ENCODE results near the gene FBXO42. TPM values are rescaled to one million over a fixed set of nuclear protein-coding genes. Genes with fewer than 3 reads are reported as not detected.

Gene FBXO42
- total RNA-seq, 4 donors from 2014 or later: 24.3 to 41.9 (median 31.9) TPM

GRCh38 chr1:16302709-16303627 lies 49.3 kb downstream of the FBXO42 start:
- no peaks in the 10 kb centered on the region for H3K27me3 ChIP-seq
- no peak overlapping the region for H3K27ac ChIP-seq
- H3K4me3 ChIP-seq (replicated peaks in 1 of 3): no peak overlapping the region
- TF ChIP-seq CTCF (IDR thresholded peaks at IDR 0.05) (no peak), POLR2A (IDR thresholded peaks at IDR 0.05) (no peak)
- intact Hi-C loops (cut with DNase I): no loop called here
- peaks cover 29 to 31% of the 10 kb centered on the region in 2 donors for H3K36me3 ChIP-seq
- 96 to 97% methylated on average over 12 of the region's 12 CpGs for WGBS, 2 donors
- no peaks in the 10 kb centered on the region for H3K9me3 ChIP-seq
- no peaks in the 10 kb centered on the region for H3K4me1 ChIP-seq
- no peak for DNase-seq

- intact Hi-C loops (cut with DNase I): no loop called here
- peaks cover 27 to 31% of the 10 kb centered on the region in 2 donors for H3K36me3 ChIP-seq
- TF ChIP-seq CTCF (IDR thresholded peaks at IDR 0.05) (no peak), POLR2A (IDR thresholded peaks at IDR 0.05) (no peak)
- DNase-seq: no peak
- no peak overlapping the region for H3K27ac ChIP-seq
- H3K4me3 ChIP-seq (replicated peaks in 1 of 3): no peak overlapping the region
- no peaks in the 10 kb centered on the region for H3K4me1 ChIP-seq
- no peaks in the 10 kb centered on the region for H3K9me3 ChIP-seq
- WGBS, 2 donors: 92 to 94% methylated on average over 3 of the region's 3 CpGs
- no peaks in the 10 kb centered on the region for H3K27me3 ChIP-seq
These were observed 51.8 kb downstream of the FBXO42 start for GRCh38 chr1:16300436-16300835.

GRCh38 chr1:16298653-16299052 lies 53.6 kb downstream of the FBXO42 start:
- no peak for DNase-seq
- 96% methylated on average over 12 of the region's 12 CpGs for WGBS, 2 donors
- TF ChIP-seq CTCF (IDR thresholded peaks at IDR 0.05): no peak
- no peak for TF ChIP-seq POLR2A (IDR thresholded peaks at IDR 0.05)
- Histone ChIP-seq H3K27me3 (no peaks in the 10 kb centered on the region), H3K9me3 (no peaks in the 10 kb centered on the region), H3K36me3 (peaks cover 10 to 20% of the 10 kb centered on the region in 2 donors), H3K27ac (no peak overlapping the region), H3K4me3 (replicated peaks in 1 of 3) (no peak overlapping the region), H3K4me1 (no peaks in the 10 kb centered on the region)
- intact Hi-C loops (cut with DNase I): no loop called here

GRCh38 chr1:16296643-16297042 lies 55.6 kb downstream of the FBXO42 start:
- H3K27ac ChIP-seq: no peak overlapping the region
- no peaks in the 10 kb centered on the region for H3K9me3 ChIP-seq
- intact Hi-C loops (cut with DNase I): no loop called here
- H3K36me3 ChIP-seq: peaks cover 3 to 11% of the 10 kb centered on the region in 2 donors
- TF ChIP-seq CTCF (IDR thresholded peaks at IDR 0.05) (no peak), POLR2A (IDR thresholded peaks at IDR 0.05) (no peak)
- no peak for DNase-seq
- no peak overlapping the region for H3K4me3 ChIP-seq (replicated peaks in 1 of 3)
- WGBS, 2 donors: 75 to 85% methylated on average over 4 of the region's 4 CpGs
- H3K4me1 ChIP-seq: no peaks in the 10 kb centered on the region
- no peaks in the 10 kb centered on the region for H3K27me3 ChIP-seq
